GM18870 (cell line): Measurements from ENCODE around the gene TBCEL.
A peak's percentile ranks its signal among the peaks of the same experiment; 100 is the strongest.
"Not testable (repeated sequence)": the region's sequence is repeated elsewhere in the genome, so short reads cannot be mapped to it uniquely, and the experiment has no call there.

Experiments
- ATAC-seq: cut with Tn5 transposase; IDR thresholded peaks from one replicate; pipeline ENCODE4 v1.9.1; 2021; ENCODE audit warnings: moderate library complexity; ENCODE audit not compliant: unreplicated experiment

TBCEL gene

DNA sequence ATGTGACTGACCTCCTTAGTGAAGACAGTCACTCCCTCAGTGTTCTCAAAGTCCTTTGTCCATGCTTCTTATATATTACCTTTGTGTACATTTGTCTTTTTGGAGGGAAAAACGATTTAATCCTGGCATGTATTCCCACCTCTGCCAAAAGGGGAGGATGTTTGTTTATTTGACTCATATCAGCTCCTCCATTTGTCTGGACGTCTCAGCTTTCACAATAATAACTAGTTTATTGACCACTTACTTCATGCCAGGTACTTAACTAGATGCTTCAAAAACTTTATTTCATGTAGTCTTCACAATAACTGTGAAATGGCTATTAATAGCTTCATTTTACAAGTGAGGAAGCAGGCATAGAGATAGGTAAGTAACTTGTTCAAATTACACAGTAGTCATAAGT, 5.3 kb downstream of the TBCEL start:
- no peak for ATAC-seq

DNA sequence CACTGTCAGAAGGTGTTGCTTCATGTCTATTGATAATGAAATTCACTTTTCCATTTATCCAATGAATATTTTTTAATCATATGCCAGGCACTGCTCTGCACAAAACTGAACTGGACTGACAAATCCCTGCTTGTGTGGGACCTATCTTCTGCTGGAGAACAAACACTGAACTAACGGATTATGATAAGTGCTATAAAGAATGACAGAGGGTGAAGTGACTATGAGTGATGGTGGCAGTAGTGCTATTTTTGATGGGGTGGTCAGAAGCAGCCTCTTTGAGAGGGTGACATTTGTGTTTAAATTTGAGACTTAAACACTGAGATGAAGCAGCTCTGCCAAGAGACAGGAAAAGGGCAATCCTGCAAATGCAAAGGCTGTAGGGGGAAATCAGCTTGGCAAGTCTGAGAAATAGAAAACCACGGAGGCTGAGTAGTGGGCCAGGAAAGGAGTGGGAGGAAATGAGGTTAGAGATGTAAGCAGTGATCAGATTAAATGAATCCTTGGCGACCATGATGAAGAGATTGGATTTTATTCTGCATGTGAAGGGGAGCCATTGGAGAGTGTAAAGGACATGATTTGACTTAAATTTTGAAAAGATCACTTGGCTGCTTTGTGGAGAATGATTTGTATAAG, 6.0 kb downstream of the TBCEL start:
- no peak for ATAC-seq

DNA sequence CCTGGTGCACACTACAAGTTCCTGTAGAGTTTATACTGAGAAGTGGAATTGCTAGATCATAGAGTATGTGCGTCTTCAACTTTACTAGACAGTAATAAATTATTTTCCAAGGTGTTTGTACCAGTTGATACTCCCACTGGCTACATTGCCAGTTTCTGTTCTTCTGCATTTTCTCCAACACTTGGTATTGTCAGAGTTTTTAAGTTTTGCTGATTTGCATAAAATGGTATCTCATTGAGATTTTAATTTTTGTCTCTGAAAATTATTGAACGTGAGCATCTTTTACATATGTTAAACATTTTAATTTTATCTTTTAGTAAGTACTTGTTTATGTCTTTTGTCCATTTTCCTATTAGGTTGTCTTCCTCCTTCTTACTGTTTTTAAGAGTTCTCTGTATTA, 7.3 kb downstream of the TBCEL start:
- no peak for ATAC-seq

DNA sequence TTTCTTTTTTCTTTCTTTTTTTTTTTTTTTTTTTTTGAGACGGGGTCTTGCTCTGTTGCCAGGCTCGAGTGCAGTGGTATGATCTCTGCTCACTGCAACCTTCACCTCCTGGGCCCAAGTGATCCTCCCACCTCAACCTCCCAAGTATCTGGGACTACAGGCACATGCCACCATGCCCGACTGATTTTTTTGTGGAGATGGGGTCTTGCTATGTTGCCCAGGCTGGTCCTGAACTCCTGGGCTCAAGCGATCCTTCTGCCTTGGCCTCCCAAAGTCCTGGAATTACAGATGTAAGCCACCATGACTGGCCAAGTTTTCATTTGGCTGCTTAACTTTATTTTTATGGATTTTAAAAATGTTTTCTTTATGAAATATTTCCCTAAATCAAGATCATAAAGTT, 7.7 kb downstream of the TBCEL start:
- ATAC-seq: not testable (repeated sequence)

DNA sequence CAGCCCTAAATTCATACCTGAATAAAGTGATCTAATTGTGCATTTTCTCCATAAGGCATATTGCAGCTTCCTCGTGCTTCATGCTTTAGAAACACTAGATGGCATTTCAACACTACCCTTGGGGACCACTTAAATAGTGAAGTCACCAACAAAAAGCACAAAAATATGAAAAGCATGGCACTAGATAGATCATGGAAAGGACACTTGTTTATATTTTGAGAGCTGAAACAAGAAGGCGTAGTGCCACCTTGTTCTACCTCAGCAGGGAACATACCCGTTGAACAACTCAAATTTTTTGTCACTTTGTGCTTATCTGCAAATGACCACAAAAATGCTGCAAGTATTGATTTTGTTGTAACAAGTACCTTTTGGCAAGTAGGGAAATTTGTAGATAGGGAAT, 8.6 kb downstream of the TBCEL start:
- ATAC-seq: no peak

DNA sequence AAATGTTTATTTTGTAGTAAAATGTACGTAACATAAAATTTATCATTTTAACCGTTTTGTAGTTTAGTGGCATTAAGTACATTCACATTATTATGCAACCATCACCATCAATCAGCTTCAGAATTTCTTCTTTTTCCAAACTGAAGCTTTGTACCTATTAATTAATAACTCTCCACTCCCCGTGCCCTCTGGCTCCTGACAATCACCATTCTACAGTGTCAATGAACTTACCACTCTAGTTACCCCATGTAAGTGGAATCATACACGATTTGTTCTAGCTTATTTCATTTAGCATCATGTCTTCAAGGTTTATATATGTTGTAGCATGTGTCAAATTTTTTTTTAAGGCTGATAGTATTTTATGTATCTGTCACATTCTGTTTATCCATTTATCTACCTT, 9.7 kb downstream of the TBCEL start:
- no peak for ATAC-seq

DNA sequence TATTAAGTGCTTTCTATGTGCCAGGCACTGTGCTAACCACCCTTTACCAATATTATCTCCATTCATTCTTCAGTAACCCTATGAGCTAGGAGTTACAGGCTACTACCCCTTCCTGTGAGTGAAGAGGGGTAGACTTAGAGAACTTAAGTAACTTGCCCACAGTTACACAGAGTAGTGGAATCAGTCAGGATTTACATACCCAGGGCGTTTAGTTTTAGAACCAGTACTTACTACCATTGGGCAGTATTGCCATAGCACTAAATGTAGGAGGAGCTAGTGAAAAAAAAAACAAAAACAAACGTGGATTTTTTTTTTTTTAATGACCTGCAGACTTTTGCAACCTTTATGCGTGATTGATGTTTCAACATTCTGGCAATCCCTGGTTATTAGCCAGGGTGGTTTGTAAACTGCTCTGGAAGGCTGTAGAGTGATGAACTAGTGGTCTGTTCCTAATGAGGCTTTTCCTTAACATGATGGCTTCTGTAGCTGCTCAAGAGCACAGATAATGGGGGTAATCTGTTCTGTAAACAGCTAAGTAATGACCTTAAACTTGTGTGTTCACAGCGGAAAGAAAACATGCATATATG, 11.4 kb downstream of the TBCEL start:
- ATAC-seq: no peak

DNA sequence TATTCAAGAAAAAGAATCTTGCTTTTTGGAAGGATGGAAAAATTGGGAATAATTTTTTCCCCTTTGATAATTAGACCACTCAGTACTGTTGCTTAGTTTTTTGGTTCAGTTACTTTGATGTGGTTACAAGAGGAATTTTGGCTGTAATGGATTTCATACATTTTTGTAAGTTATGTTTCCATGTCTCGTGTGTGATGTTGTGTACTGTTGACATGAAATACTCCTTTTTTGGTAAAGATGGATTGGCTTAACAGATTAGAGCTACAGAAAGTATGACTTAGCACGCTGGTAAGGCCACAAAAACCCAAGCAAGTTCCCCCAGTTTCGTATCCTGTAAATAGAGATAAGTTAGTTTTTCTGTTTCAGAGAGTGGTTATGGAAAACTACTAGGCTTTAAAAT, 11.9 kb downstream of the TBCEL start:
- ATAC-seq: peak; percentile 63

DNA sequence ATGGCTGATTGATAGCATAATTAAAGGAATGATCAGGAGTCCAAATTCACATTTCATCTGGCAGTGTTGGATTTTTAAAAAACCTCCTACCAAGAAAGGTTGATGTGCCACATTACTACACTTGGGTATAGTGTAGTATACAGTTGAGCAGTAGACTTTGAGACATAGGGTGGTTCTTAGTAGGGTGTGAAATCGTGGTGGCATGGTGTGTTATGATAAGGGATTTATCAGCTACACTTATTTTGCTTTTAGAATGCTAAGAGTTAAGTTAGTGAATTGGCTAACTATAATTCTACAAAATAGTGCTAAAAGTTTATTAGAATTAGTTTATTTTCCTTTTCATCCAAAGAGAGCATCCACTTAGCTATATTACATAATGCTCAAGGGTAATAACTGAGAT, 13.1 kb downstream of the TBCEL start:
- ATAC-seq: no peak

DNA sequence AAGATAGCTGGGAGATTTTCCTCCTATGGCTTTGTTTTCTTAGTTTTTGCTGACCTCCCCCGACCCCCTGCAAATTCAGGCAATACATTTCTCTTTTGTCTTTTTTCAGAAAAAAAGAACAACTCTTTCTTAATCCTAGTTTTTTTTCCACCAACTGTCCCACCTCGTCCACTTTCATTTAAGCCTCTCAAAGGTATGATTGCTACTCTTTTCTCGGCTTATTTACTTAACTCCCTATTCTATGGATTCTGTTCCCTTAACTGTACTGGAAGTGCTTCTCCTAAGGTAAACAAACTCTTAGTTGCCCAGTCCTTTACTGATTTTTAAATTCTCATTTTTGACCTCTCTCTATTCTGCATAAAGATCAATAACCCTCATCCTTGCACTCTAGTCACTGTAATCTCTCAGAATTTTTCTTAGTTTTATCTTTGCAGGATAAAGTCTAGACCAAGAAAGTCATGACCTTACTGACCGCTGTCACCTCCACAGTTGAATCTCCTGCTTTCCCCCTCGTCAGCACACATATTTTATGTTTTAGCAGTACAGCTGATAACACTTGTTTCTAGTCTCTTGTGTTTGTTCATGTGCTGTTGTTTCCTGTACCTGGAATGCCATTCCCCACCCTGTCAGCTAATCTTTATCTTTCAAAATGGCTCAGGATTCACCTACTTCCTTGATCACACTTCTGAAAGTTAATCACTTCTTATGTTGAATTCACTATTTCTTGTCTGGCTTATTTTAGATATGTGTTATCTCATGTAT, 14.9 kb downstream of the TBCEL start:
- no peak for ATAC-seq

DNA sequence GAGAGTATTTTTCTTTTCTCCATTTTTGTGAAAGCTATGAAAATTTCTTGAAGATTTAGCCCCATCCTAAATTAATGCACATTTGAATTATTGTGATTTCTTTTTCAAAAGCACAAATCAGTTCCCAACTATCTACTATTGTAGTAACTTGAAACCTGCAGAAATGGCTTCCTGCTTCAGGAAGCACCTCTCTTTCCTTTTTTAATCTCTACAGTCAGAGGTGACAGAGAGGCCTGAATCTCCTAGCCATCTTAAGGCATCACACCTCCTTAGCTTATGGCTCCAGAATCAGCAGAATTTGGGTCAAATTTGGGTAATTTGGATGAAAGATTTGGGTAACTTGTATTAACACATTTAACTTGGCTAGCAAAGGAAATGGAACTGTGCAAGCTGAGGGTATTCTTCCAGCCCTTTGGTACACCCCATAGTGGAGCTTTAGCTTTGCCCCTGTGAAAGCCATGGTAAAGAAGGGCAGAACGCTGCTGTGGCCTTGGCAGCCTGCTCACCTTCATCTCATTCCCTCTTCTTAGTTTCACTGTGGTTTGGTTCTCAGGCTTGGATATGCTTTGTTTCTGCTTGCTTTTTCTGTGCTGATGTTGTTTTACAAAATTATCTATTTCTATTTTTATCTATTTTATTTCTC, 16.2 kb downstream of the TBCEL start:
- ATAC-seq: no peak

DNA sequence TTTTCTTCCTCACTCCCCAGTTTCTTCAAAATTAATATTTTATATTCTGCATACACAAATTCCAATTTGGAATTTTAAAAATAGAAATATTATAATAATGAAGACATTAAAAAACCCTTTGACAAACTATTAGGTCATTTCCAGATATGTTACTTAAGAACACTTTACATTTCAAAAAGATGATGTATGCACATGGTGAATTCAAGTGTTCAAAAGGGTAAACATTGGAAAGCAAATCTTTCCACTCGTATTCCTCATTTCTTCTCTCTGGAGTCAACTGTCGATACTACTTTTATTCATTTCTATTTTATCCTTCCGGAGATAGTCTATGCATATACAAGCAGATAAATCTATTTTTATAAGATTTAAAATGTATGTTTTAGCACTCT, 16.7 kb downstream of the TBCEL start:
- no peak for ATAC-seq

DNA sequence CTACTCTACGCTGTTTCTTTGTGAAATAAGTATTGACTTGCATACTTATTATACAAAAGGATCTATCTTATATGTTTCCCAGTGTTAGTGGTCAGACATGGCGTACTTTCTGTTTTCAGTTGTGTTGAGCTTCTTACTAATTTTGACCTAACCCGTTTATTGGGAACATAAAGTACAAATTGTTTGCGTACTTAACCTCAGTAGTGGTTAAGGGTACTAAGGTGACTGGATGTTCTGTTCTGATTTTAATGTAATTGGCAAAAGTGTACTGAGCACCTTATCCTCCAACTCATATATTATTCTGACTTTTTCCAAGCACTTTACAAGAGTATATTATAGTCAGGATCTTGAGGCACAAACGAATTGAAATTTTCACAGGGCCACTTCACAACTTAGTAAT, 17.2 kb downstream of the TBCEL start:
- no peak for ATAC-seq

DNA sequence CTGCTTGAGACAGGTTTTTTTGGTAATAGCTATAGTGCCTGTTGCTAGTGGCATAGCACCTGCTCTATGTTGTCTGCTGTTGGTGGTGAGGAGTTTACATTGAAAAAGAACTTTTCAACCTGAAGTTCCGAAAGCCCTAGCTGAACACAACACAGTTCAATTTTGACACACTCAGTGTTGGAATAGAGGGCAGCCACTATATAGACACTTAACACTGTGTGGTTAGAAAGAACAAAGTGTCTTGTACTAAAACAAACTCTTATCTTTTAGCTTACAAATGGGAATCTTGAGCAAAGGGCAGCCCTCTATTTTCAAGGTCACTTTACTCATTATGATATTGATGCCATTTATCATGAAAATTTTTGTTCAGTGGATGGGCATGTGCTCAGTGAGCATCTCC, 18.4 kb downstream of the TBCEL start:
- no peak for ATAC-seq

DNA sequence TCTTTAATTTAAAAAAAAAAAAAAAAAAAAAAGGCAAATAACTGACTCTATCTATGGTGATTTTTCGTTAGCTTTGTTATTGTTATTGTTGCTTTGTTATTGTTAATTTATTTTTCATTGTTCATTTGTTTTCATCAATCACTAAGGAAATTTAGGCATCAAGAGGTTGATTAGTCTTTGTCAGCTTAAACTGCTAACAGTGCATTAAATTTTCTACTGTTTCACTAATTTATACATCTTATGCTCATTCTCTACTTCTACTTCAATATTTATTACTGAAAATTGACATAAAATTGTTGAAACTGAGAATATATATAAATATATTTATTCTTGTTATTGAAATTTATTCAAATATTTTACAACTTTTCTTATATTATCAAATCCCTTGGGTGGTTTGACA, 24.0 kb downstream of the TBCEL start:
- no peak for ATAC-seq

DNA sequence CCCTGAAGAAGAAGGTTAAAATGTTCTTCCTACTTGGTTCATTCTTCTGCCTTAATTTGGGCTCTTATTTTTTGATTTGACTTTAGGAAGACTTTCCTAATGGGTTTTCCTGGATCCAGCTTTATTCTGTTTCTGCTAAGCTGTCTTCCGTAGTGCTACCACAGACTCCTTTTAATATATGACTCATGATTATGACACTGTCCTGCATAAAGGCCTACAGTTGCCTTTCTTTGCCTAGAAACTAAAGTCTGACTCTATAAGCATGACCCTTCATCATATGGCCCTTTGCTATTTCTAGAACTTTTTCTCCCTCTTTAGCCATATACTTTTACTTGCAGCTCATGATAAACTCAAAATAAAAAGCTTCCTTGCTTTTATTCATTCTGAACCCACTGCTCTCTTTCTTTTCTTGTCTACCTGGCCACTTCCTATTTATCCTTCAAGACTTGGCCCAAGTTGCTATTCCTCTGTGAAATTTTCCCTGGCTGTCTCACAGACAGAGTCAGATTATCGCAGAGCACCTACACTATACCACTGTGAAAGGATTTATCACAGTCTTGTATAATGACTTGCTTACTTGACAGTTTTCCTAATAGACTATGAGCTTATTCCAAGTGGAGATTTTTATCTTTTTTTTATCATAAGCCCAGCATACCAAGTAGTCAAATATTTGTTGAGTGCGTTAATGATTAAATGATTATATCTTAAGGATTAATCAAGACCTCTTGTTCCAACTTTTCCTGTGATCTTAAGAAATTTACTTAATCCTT, 24.7 kb downstream of the TBCEL start:
- no peak for ATAC-seq

DNA sequence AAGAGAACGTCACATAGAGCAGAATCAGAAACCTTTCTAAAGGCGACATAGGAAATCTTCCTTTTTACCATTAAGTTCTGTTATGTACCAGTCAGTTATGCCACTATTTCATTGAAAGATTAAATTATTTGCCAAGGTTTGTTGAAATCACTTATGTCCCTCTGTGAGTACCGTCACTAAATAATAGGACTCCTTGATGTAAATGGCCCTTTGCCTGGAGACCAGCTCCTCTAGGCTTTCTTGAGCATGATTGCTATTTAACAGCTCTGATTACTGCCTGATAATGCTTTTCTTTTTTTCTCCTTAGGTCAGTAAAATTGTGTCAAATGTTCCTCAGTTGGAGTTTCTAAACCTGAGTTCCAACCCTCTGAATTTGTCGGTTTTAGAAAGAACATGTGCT, 29.3 kb downstream of the TBCEL start:
- no peak for ATAC-seq

DNA sequence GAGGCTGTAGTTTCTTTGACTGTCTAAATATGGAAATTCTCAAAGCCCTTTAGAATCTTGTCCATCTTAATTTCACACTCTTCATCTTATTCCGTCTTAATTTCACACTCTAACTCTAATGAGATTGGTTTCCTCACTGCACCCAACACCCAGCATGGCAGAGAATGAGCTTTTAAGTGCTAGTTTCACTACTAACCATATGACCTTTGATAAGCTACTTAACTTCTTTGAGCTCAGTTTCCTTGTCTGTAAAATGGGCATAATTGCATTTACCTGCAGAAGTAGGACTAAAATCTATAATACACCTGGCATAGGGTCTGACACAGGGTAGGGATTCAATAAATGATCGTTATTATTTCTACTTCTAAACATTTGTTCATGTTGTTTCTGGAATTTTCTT, 30.4 kb downstream of the TBCEL start:
- ATAC-seq: no peak

DNA sequence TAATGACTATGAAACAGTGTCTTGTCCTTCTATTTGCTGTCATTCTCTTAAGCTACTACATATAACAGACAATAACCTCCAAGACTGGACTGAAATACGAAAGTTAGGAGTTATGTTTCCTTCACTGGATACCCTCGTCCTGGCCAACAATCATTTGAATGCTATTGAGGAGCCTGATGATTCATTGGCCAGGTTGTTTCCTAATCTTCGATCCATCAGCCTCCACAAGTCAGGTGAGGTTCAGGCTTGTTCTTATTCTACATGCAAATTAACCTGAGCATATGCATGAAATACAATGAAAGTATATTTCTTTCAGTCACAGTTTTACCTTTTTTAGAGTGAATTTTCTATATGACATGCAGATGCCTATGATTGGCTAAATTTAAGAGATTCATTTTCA, 31.2 kb downstream of the TBCEL start:
- ATAC-seq: no peak

DNA sequence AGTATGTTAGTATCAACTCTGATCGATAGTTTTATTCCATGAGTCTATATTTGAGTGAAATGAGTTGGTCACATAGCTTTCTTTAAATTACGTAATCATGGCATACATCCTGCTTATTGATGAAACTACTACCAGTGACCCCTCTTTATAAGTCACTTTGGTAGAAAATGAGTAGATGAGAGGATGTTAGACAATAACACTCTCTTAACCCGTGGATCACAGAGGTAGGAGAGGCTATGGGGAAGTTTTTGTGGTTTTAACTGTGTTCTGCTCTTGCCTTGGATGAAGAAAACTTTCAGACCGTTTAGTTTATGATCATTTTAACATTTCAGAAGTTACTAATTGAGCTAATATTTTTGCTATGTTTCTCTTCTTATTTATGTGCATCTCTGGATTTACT, 34.0 kb downstream of the TBCEL start:
- no peak for ATAC-seq

DNA sequence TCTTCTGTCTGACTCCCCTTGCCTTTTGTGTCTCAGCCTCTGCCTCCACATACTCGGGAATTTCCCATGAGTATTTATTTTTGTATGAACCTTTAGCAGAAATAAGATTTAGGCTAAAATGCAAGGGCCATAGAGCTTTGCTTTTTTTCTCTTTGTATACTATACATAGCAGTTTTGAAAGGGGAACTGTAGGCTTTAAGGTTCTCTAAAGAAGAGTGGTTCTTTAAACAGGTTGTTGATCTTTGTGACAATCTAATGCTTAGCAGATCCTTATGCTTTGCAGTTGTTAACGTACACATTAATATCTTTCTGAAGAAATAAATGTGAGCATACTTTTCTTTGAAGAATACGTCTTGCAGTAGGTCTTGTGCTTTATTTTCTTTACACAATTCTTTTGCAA, 35.0 kb downstream of the TBCEL start:
- no peak for ATAC-seq
